ENCODE measurements around the gene VPS8. TPM values are rescaled to one million over a fixed set of nuclear protein-coding genes. Genes with fewer than 3 reads are reported as not detected.
A peak's percentile ranks its signal among the peaks of the same experiment; 100 is the strongest.

Gene VPS8
- total and polyA plus RNA-seq, 9 of the 15 experiments (the other 6 are each of a cell fraction or from before 2014, with no cell fraction given), result 7.2 to 41.0 (median 28.3) TPM

- TF ChIP-seq FOXA3 (CRISPR knock-in tag; conservative IDR thresholded peaks at IDR 0.05 in 1 of 2, IDR thresholded peaks at IDR 0.05 in 1 of 2) (no peak), ATF6 (CRISPR knock-in tag; IDR thresholded peaks at IDR 0.05) (no peak), FUS (optimal IDR thresholded peaks at IDR 0.05; ENCODE audit: low read depth, low read length) (no peak), SNRNP70 (optimal IDR thresholded peaks at IDR 0.05; ENCODE audit: low read depth, low read length) (no peak), HNRNPL (IDR thresholded peaks at IDR 0.05; ENCODE audit: low read depth, low read length) (no peak), NUFIP1 (IDR thresholded peaks at IDR 0.05; ENCODE audit: partially characterized antibody) (no peak), HNRNPK (IDR thresholded peaks at IDR 0.05; ENCODE audit: low read depth, low read length, poor library complexity, severe bottlenecking) (no peak), RFX7 (CRISPR knock-in tag; IDR thresholded peaks at IDR 0.05) (no peak), HNRNPLL (IDR thresholded peaks at IDR 0.05; ENCODE audit: low read depth, low read length, poor library complexity, severe bottlenecking) (no peak)
- TF ChIP-seq, protein P1, sequence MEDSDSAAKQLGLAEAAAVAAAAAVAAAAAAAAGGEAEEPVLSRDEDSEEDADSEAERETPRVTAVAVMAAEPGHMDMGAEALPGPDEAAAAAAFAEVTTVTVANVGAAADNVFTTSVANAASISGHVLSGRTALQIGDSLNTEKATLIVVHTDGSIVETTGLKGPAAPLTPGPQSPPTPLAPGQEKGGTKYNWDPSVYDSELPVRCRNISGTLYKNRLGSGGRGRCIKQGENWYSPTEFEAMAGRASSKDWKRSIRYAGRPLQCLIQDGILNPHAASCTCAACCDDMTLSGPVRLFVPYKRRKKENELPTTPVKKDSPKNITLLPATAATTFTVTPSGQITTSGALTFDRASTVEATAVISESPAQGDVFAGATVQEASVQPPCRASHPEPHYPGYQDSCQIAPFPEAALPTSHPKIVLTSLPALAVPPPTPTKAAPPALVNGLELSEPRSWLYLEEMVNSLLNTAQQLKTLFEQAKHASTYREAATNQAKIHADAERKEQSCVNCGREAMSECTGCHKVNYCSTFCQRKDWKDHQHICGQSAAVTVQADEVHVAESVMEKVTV (CRISPR knock-in tag; IDR thresholded peaks at IDR 0.05), result peak; percentile 84
Measured at GRCh38 chr3:184874709-184875644, 63.0 kb downstream of the VPS8 start (continued).

Data from K562 (cell line).